WERI-Rb-1 (cell line): Measurements from ENCODE around the gene LAIR1.

Experiments used
- DNase-seq: peaks from one replicate; pipeline ENCODE4 v3.0.0-alpha.2; 2020
- H3K27ac ChIP-seq: fragments of 250-450 bp; sonication (Bioruptor Pico); 2 replicates; pipeline ENCODE4 v1.5.1; 2020; ENCODE audit warnings: mild to moderate bottlenecking, moderate library complexity
- H3K27me3 ChIP-seq: fragments of 250-450 bp; sonication (Bioruptor Pico); 2 replicates; pipeline ENCODE4 v1.5.1; 2021; ENCODE audit warnings: mild to moderate bottlenecking, low read depth, moderate library complexity; ENCODE audit not compliant: insufficient read depth, severe bottlenecking
- H3K36me3 ChIP-seq: fragments of 250-450 bp; sonication (Bioruptor Pico); 2 replicates; pipeline ENCODE4 v1.5.1; 2020; ENCODE audit warnings: mild to moderate bottlenecking, moderate library complexity
- H3K4me3 ChIP-seq: 2 replicates; pipeline ENCODE4 v1.5.1; 2011; ENCODE audit warnings: low read depth, mild to moderate bottlenecking, control low read depth, low read length
- H3K9me3 ChIP-seq: fragments of 250-450 bp; sonication (Bioruptor Pico); 2 replicates; pipeline ENCODE4 v1.5.1; 2021; ENCODE audit warnings: mild to moderate bottlenecking, moderate library complexity; ENCODE audit not compliant: severe bottlenecking
- TF ChIP-seq, protein P1 (sequence below): IDR thresholded peaks from 2 replicates; pipeline ENCODE4 v1.5.1; 2011; ENCODE audit warnings: low read depth, mild to moderate bottlenecking, control low read depth, inconsistent platforms, low read length

LAIR1 gene

DNA sequence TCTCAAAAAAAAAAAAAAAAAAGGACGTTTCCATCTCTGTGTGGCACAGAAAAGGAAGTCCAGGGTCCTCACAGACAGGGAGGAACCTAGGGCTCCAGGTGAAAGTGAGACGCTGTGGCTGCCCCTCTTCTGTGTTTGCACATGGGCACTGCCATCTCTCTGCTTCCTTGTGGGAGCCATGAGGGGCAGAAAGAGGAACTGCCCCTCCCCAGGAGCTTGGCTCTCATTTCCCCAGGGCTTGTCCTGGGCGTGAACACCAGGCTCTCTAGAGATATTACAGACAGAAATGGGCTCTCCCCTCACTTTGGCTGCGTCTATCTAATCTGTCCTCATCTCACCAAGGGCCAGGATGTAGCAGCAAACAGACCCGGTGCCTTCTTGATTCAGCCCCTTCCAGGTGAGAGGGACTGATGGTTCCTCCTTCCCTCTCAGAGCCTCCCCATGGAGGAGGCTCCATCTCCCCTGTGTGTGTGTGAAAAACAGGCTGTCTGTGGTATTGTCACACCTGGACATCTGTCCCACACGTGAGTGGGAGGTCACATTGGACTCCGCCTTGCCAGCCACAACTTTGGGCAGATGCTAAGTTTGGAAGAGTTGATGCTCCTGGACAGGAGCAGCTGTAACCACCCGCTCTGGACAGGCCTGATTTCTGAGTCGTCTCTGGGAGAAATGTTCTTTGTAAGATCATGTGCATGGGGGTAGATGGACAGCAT is 24.9 kb downstream of the LAIR1 start:
- Histone ChIP-seq H3K9me3 (no peaks in the 10 kb centered on the region), H3K27me3 (peaks cover 85% of the 10 kb centered on the region), H3K36me3 (no peaks in the 10 kb centered on the region), H3K4me3 (no peak overlapping the region), H3K27ac (no peak overlapping the region)
- DNase-seq: no peak
- TF ChIP-seq, protein P1, sequence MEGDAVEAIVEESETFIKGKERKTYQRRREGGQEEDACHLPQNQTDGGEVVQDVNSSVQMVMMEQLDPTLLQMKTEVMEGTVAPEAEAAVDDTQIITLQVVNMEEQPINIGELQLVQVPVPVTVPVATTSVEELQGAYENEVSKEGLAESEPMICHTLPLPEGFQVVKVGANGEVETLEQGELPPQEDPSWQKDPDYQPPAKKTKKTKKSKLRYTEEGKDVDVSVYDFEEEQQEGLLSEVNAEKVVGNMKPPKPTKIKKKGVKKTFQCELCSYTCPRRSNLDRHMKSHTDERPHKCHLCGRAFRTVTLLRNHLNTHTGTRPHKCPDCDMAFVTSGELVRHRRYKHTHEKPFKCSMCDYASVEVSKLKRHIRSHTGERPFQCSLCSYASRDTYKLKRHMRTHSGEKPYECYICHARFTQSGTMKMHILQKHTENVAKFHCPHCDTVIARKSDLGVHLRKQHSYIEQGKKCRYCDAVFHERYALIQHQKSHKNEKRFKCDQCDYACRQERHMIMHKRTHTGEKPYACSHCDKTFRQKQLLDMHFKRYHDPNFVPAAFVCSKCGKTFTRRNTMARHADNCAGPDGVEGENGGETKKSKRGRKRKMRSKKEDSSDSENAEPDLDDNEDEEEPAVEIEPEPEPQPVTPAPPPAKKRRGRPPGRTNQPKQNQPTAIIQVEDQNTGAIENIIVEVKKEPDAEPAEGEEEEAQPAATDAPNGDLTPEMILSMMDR: no peak

DNA sequence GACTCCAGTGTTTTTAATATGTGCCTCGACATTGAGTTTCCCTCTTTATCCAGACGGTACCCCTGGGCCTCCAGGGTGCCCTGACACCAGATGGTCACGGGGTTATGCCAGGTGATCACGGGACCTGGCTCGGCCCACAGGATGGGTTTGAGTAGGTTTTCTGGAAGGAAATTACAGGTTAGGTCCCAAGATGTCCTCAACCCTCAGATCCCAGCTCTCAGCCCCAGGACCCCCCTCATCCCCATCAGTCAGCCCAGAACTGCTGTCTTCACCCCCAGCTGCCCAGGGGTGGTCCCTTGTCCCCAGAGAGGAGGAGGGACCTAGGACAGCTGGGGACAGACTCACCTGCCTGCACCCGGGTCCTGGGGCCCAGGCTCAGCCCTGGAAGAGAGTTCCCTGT is 26.2 kb downstream of the LAIR1 start:
- Histone ChIP-seq H3K36me3 (no peaks in the 10 kb centered on the region), H3K9me3 (no peaks in the 10 kb centered on the region), H3K27me3 (peaks cover 87% of the 10 kb centered on the region), H3K4me3 (no peak overlapping the region), H3K27ac (no peak overlapping the region)
- TF ChIP-seq, protein P1: no peak
- DNase-seq: no peak

DNA sequence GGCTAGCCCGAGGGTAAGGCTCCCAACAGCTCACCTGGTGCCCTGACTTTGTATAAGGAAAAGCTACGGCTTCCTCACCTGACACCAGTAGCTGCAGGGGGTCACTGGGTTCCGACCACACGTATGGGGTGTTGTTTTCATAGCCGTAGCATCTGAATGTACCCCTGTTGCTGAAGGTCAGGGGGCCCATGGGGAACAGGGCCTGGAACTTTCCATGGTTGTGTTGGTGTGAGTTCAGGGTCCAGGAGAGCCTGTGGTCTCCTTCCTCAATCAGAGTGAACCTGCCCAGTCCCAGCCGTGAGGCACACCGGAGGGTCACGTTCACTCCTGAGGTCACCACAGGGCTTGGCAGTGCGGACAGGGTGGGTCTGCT is 26.9 kb downstream of the LAIR1 start:
- no peak overlapping the region for H3K4me3 ChIP-seq
- no peak overlapping the region for H3K27ac ChIP-seq
- TF ChIP-seq, protein P1: no peak
- no peaks in the 10 kb centered on the region for H3K36me3 ChIP-seq
- H3K9me3 ChIP-seq: no peaks in the 10 kb centered on the region
- peaks cover 89% of the 10 kb centered on the region for H3K27me3 ChIP-seq
- no peak for DNase-seq

DNA sequence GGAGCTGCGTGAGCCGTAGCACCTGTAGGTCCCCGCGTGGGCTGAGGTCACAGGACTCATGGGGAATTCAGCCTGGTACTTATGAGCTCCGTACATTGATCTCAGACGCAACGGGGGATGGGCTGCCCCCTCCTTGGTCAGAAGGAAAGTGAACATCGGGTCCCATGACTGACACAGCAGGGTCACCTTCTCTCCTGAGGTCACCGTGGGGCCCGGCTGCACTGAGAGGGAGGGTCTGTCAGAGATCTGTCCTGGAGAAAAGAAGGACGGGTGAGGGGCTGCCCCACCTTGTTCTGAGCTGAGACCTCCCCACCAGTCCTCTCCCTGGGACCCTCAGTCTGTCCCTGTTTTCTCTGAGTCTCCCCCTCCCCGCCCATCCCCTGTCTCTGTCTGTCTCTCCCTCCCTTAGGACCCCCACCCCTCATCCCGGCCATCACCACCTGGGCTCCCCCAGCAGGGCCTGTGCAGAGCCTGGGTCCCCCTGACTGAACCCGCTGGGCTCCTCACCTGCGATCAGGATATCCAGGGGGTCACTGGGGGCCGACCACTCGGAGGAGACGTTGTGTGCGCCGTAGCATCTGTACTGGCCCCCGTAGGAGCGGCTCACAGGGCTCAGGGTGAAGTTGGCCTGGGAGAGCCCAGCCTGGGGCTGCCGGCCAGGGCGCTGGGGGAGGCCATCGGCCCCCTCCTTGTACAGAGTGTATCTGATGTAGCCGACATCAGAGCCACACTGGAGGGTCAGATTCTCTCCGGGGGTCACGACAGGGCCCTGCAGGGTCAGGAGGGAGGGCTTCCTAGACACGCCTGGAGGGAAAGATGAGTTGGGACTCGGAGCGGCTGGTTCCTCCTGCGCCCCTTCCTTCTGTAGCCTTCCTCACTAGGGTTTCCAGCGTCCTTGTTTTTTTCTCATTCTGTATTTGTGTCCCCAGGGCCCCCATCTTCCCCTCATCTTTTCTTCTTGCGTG is 27.6 kb downstream of the LAIR1 start:
- Histone ChIP-seq H3K4me3 (no peak overlapping the region), H3K36me3 (no peaks in the 10 kb centered on the region), H3K27ac (no peak overlapping the region), H3K27me3 (peaks cover 92% of the 10 kb centered on the region), H3K9me3 (no peaks in the 10 kb centered on the region)
- TF ChIP-seq, protein P1: no peak
- no peak for DNase-seq

DNA sequence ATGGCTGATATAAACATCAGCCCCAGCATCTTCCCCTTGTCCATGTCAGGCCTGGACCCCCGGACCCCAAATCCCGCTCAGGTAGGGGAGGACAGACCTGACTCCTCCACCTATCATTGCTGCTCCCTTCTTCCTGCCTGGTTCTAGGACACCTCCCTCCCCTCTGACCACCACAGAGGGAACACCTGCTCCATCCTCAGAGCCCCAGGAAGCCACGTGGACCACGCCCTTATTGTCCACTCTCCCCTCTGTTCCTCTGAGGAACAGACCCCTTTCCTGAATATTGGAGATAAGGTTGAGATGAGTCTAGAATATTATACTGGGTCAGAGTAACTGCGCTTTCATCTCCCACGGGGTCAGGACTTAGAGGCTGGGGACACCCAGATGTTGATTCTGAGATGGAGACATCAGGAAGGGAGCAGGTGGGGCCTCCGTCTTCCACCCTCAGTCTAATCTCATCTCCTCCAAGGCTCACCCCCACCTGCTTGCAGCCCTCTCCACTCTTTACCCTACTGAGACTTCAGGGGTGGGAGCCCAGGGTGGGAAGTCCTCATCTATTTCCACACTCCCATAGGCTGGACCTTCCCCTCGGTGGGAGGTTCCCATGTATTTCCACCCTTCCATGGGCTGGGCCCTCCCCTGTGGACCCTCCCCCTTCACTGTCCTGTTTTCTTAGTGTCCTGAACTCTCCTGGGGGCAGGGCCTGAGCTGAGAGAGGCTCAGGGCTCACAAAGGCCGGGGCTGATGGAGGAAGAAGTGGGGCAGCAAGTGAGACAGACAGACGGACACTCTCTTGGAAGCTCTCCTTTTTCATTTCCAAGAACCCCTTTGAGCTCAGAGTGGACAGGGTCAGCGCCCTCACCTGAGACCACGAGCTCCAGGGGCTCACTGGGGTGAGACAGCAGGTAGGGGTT is 28.5 kb downstream of the LAIR1 start:
- Histone ChIP-seq H3K36me3 (no peaks in the 10 kb centered on the region), H3K4me3 (no peak overlapping the region), H3K27me3 (peaks cover 91% of the 10 kb centered on the region), H3K27ac (no peak overlapping the region), H3K9me3 (no peaks in the 10 kb centered on the region)
- TF ChIP-seq, protein P1: no peak
- DNase-seq: no peak
